ENCODE data around the gene ACTL7B.
"Not testable (repeated sequence)": the region's sequence is repeated elsewhere in the genome, so short reads cannot be mapped to it uniquely, and the experiment has no call there.

ACTL7B gene

GRCh38 chr9:108842610-108843295 lies 13.0 kb downstream of the ACTL7B start:
- DNase-seq = no peak

GRCh38 chr9:108839561-108839960 lies 16.2 kb downstream of the ACTL7B start:
- DNase-seq = not testable (repeated sequence)

- DNase-seq = no peak
Observed at GRCh38 chr9:108838017-108838416, 17.8 kb downstream of the ACTL7B start.

- no peak for DNase-seq
Observed at GRCh38 chr9:108837530-108837929, 18.3 kb downstream of the ACTL7B start.

GRCh38 chr9:108836781-108837180 lies 19.0 kb downstream of the ACTL7B start:
- no peak for DNase-seq

- no peak for DNase-seq
Observed at GRCh38 chr9:108836319-108836718, 19.5 kb downstream of the ACTL7B start.

- no peak for DNase-seq
Observed at GRCh38 chr9:108835831-108836230, 20.0 kb downstream of the ACTL7B start.

GRCh38 chr9:108834959-108835665 lies 20.7 kb downstream of the ACTL7B start:
- DNase-seq = no peak

GRCh38 chr9:108832179-108832500 lies 23.6 kb downstream of the ACTL7B start:
- DNase-seq = no peak

GRCh38 chr9:108831496-108832178 lies 24.1 kb downstream of the ACTL7B start:
- no peak for DNase-seq

- DNase-seq = no peak
Observed at GRCh38 chr9:108830272-108830671, 25.5 kb downstream of the ACTL7B start.

- DNase-seq = no peak
Observed at GRCh38 chr9:108823829-108824228, 32.0 kb downstream of the ACTL7B start.

- no peak for DNase-seq
Observed at GRCh38 chr9:108816037-108816436, 39.7 kb downstream of the ACTL7B start.

- no peak for DNase-seq
Observed at GRCh38 chr9:108815156-108815555, 40.6 kb downstream of the ACTL7B start.

GRCh38 chr9:108813951-108814601 lies 41.7 kb downstream of the ACTL7B start:
- no peak for DNase-seq

- DNase-seq = no peak
Observed at GRCh38 chr9:108812396-108813025, 43.3 kb downstream of the ACTL7B start.

GRCh38 chr9:108811944-108812343 lies 43.8 kb downstream of the ACTL7B start:
- DNase-seq = no peak

- DNase-seq = no peak
Observed at GRCh38 chr9:108809269-108809668, 46.5 kb downstream of the ACTL7B start.
